Measurements from ENCODE around the gene TEN1.

DNA sequence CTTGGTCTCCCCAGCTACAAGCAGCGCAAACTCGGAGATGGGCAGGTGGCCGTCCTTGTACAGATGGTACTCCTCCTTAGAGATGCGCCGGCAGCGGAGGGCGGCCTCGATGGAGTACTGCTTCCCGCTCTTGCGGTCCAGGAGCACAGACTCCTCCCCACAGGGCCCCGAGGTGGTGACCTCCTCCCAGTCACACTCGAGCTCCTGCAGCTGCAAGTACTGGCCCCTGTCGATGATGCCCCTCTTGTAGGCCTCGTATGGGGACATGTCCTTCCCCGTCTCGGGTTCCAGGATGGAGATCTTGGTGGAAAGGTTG, 28.8 kb downstream of the TEN1 start:
- no peak for TF ChIP-seq EZH2 (IDR thresholded peaks at IDR 0.05)
- TF ChIP-seq, protein P1, sequence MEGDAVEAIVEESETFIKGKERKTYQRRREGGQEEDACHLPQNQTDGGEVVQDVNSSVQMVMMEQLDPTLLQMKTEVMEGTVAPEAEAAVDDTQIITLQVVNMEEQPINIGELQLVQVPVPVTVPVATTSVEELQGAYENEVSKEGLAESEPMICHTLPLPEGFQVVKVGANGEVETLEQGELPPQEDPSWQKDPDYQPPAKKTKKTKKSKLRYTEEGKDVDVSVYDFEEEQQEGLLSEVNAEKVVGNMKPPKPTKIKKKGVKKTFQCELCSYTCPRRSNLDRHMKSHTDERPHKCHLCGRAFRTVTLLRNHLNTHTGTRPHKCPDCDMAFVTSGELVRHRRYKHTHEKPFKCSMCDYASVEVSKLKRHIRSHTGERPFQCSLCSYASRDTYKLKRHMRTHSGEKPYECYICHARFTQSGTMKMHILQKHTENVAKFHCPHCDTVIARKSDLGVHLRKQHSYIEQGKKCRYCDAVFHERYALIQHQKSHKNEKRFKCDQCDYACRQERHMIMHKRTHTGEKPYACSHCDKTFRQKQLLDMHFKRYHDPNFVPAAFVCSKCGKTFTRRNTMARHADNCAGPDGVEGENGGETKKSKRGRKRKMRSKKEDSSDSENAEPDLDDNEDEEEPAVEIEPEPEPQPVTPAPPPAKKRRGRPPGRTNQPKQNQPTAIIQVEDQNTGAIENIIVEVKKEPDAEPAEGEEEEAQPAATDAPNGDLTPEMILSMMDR (IDR thresholded peaks at IDR 0.05) = no peak

All from neural progenitor cell (in vitro differentiated cells).